ENCODE results near the gene DOCK4.

Gene DOCK4

GRCh38 chr7:112116358-112116757 is 89.8 kb downstream of the DOCK4 start:
- Histone ChIP-seq H2AK5ac (ENCODE audit: low read length) (no peak overlapping the region), H3K14ac (ENCODE audit: low read length) (no peak overlapping the region), H3K4me3 (ENCODE audit: low read depth, low read length) (no peak overlapping the region), H3K4ac (ENCODE audit: low read depth, low read length) (no peak overlapping the region), H2AFZ (ENCODE audit: insufficient read depth, low read length, poor library complexity) (no peak overlapping the region), H2BK120ac (ENCODE audit: insufficient read depth, low read length, poor library complexity) (no peak overlapping the region), H2BK12ac (ENCODE audit: low read length) (no peak overlapping the region), H3K27me3 (ENCODE audit: insufficient read depth, low read length) (no peaks in the 10 kb centered on the region), H3K4me1 (ENCODE audit: control insufficient read depth in 1 of 2, insufficient read depth in 2 of 2, low read length in 2 of 2) (no peaks in the 10 kb centered on the region), H3K23ac (ENCODE audit: low read length) (no peak overlapping the region), H4K12ac (ENCODE audit: low read depth, low read length) (no peak overlapping the region), H3K18ac (ENCODE audit: low read length) (no peak overlapping the region), H3K9me3 (ENCODE audit: insufficient read depth, low read depth, low read length) (no peaks in the 10 kb centered on the region), H2BK5ac (ENCODE audit: low read depth, low read length, poor library complexity) (no peak overlapping the region), H3K9ac (ENCODE audit: low read length) (no peak overlapping the region), H3K4me2 (ENCODE audit: low read length) (no peak overlapping the region), H3K79me2 (ENCODE audit: control insufficient read depth, insufficient read depth, low read length, poor library complexity) (no peaks in the 10 kb centered on the region), H4K8ac (ENCODE audit: low read depth, low read length) (no peak overlapping the region), H3K27ac (ENCODE audit: low read depth, low read length) (no peak overlapping the region), H3K36me3 (ENCODE audit: control insufficient read depth in 1 of 2, insufficient read depth in 2 of 2, low read length in 2 of 2) (no peaks in the 10 kb centered on the region), H3K79me1 (ENCODE audit: low read length) (no peaks in the 10 kb centered on the region), H4K91ac (ENCODE audit: low read depth, low read length) (no peak overlapping the region)
- no peak for DNase-seq
- WGBS (ENCODE audit: extremely low coverage, insufficient coverage, insufficient read length): no CpG with 5 or more reads among the region's 2 CpGs

GRCh38 chr7:112115880-112116279 is 90.3 kb downstream of the DOCK4 start:
- Histone ChIP-seq H3K27me3 (ENCODE audit: insufficient read depth, low read length) (no peaks in the 10 kb centered on the region), H3K18ac (ENCODE audit: low read length) (no peak overlapping the region), H3K9me3 (ENCODE audit: insufficient read depth, low read depth, low read length) (no peaks in the 10 kb centered on the region), H3K4me3 (ENCODE audit: low read depth, low read length) (no peak overlapping the region), H3K4ac (ENCODE audit: low read depth, low read length) (no peak overlapping the region), H3K14ac (ENCODE audit: low read length) (no peak overlapping the region), H2BK5ac (ENCODE audit: low read depth, low read length, poor library complexity) (no peak overlapping the region), H3K36me3 (ENCODE audit: control insufficient read depth in 1 of 2, insufficient read depth in 2 of 2, low read length in 2 of 2) (no peaks in the 10 kb centered on the region), H3K4me1 (ENCODE audit: control insufficient read depth in 1 of 2, insufficient read depth in 2 of 2, low read length in 2 of 2) (no peaks in the 10 kb centered on the region), H4K12ac (ENCODE audit: low read depth, low read length) (no peak overlapping the region), H2BK120ac (ENCODE audit: insufficient read depth, low read length, poor library complexity) (no peak overlapping the region), H3K4me2 (ENCODE audit: low read length) (no peak overlapping the region), H2AFZ (ENCODE audit: insufficient read depth, low read length, poor library complexity) (no peak overlapping the region), H3K9ac (ENCODE audit: low read length) (no peak overlapping the region), H2AK5ac (ENCODE audit: low read length) (no peak overlapping the region), H3K27ac (ENCODE audit: low read depth, low read length) (no peak overlapping the region), H2BK12ac (ENCODE audit: low read length) (no peak overlapping the region), H4K91ac (ENCODE audit: low read depth, low read length) (no peak overlapping the region), H3K23ac (ENCODE audit: low read length) (no peak overlapping the region), H3K79me1 (ENCODE audit: low read length) (no peaks in the 10 kb centered on the region), H4K8ac (ENCODE audit: low read depth, low read length) (no peak overlapping the region), H3K79me2 (ENCODE audit: control insufficient read depth, insufficient read depth, low read length, poor library complexity) (no peaks in the 10 kb centered on the region)
- WGBS (ENCODE audit: extremely low coverage, insufficient coverage, insufficient read length): no CpG with 5 or more reads among the region's 1 CpG
- DNase-seq: no peak

GRCh38 chr7:112113913-112114575 is 92.2 kb downstream of the DOCK4 start:
- H3K36me3 ChIP-seq (ENCODE audit: control insufficient read depth in 1 of 2, insufficient read depth in 2 of 2, low read length in 2 of 2): no peaks in the 10 kb centered on the region
- no peak overlapping the region for H2AFZ ChIP-seq (ENCODE audit: insufficient read depth, low read length, poor library complexity)
- no peak overlapping the region for H2AK5ac ChIP-seq (ENCODE audit: low read length)
- H4K91ac ChIP-seq (ENCODE audit: low read depth, low read length): no peak overlapping the region
- no peak for DNase-seq
- H3K79me2 ChIP-seq (ENCODE audit: control insufficient read depth, insufficient read depth, low read length, poor library complexity): no peaks in the 10 kb centered on the region
- H3K4me1 ChIP-seq (ENCODE audit: control insufficient read depth in 1 of 2, insufficient read depth in 2 of 2, low read length in 2 of 2): no peaks in the 10 kb centered on the region
- no peak overlapping the region for H4K12ac ChIP-seq (ENCODE audit: low read depth, low read length)
- no peak overlapping the region for H3K4me2 ChIP-seq (ENCODE audit: low read length)
- no peak overlapping the region for H3K14ac ChIP-seq (ENCODE audit: low read length)
- no peaks in the 10 kb centered on the region for H3K79me1 ChIP-seq (ENCODE audit: low read length)
- no CpG with 5 or more reads among the region's 1 CpG for WGBS (ENCODE audit: extremely low coverage, insufficient coverage, insufficient read length)
- H2BK5ac ChIP-seq (ENCODE audit: low read depth, low read length, poor library complexity): no peak overlapping the region
- no peak overlapping the region for H3K23ac ChIP-seq (ENCODE audit: low read length)
- no peak overlapping the region for H4K8ac ChIP-seq (ENCODE audit: low read depth, low read length)
- no peaks in the 10 kb centered on the region for H3K9me3 ChIP-seq (ENCODE audit: insufficient read depth, low read depth, low read length)
- no peak overlapping the region for H3K9ac ChIP-seq (ENCODE audit: low read length)
- no peak overlapping the region for H2BK120ac ChIP-seq (ENCODE audit: insufficient read depth, low read length, poor library complexity)
- no peak overlapping the region for H2BK12ac ChIP-seq (ENCODE audit: low read length)
- no peak overlapping the region for H3K4me3 ChIP-seq (ENCODE audit: low read depth, low read length)
- peak overlapping the region; percentile 56 for H3K4ac ChIP-seq (ENCODE audit: low read depth, low read length)
- H3K27me3 ChIP-seq (ENCODE audit: insufficient read depth, low read length): no peaks in the 10 kb centered on the region
- no peak overlapping the region for H3K18ac ChIP-seq (ENCODE audit: low read length)
- no peak overlapping the region for H3K27ac ChIP-seq (ENCODE audit: low read depth, low read length)

GRCh38 chr7:112112822-112113255 is 93.4 kb downstream of the DOCK4 start:
- no peak overlapping the region for H3K4me3 ChIP-seq (ENCODE audit: low read depth, low read length)
- H2BK120ac ChIP-seq (ENCODE audit: insufficient read depth, low read length, poor library complexity): no peak overlapping the region
- no peak overlapping the region for H3K9ac ChIP-seq (ENCODE audit: low read length)
- no peak overlapping the region for H2BK12ac ChIP-seq (ENCODE audit: low read length)
- H3K4me2 ChIP-seq (ENCODE audit: low read length): no peak overlapping the region
- no peak overlapping the region for H4K91ac ChIP-seq (ENCODE audit: low read depth, low read length)
- H3K14ac ChIP-seq (ENCODE audit: low read length): no peak overlapping the region
- H2BK5ac ChIP-seq (ENCODE audit: low read depth, low read length, poor library complexity): no peak overlapping the region
- no peak overlapping the region for H3K18ac ChIP-seq (ENCODE audit: low read length)
- no peaks in the 10 kb centered on the region for H3K79me2 ChIP-seq (ENCODE audit: control insufficient read depth, insufficient read depth, low read length, poor library complexity)
- no peak overlapping the region for H3K23ac ChIP-seq (ENCODE audit: low read length)
- H2AFZ ChIP-seq (ENCODE audit: insufficient read depth, low read length, poor library complexity): no peak overlapping the region
- no peak overlapping the region for H3K4ac ChIP-seq (ENCODE audit: low read depth, low read length)
- H3K79me1 ChIP-seq (ENCODE audit: low read length): no peaks in the 10 kb centered on the region
- no peak overlapping the region for H2AK5ac ChIP-seq (ENCODE audit: low read length)
- H3K27ac ChIP-seq (ENCODE audit: low read depth, low read length): no peak overlapping the region
- no peaks in the 10 kb centered on the region for H3K9me3 ChIP-seq (ENCODE audit: insufficient read depth, low read depth, low read length)
- H4K8ac ChIP-seq (ENCODE audit: low read depth, low read length): no peak overlapping the region
- no peaks in the 10 kb centered on the region for H3K36me3 ChIP-seq (ENCODE audit: control insufficient read depth in 1 of 2, insufficient read depth in 2 of 2, low read length in 2 of 2)
- no peaks in the 10 kb centered on the region for H3K4me1 ChIP-seq (ENCODE audit: control insufficient read depth in 1 of 2, insufficient read depth in 2 of 2, low read length in 2 of 2)
- peak; percentile 19 to 34 for DNase-seq
- H3K27me3 ChIP-seq (ENCODE audit: insufficient read depth, low read length): no peaks in the 10 kb centered on the region
- WGBS (ENCODE audit: extremely low coverage, insufficient coverage, insufficient read length): no CpG with 5 or more reads among the region's 5 CpGs
- H4K12ac ChIP-seq (ENCODE audit: low read depth, low read length): no peak overlapping the region

Measured in trophoblast cell (in vitro differentiated cells and primary cell).